HUES6 (cell line): ENCODE measurements around the gene HSD3B2.

Experiments
- H3K27ac ChIP-seq: 2 replicates; pipeline ENCODE4 v1.7.0; 2013; ENCODE audit warnings: low read depth, mild to moderate bottlenecking, low read length, inconsistent platforms
- H3K27me3 ChIP-seq: 2 replicates; pipeline ENCODE4 v1.6.1; 2013; ENCODE audit warnings: low read length; ENCODE audit not compliant: control insufficient read depth, insufficient read depth
- H3K36me3 ChIP-seq: 2 replicates; pipeline ENCODE4 v1.6.1; 2013; ENCODE audit warnings: low read length; ENCODE audit not compliant: control insufficient read depth, insufficient read depth
- H3K4me1 ChIP-seq: 2 replicates; pipeline ENCODE4 v1.6.1; 2013; ENCODE audit warnings: low read length; ENCODE audit not compliant: control insufficient read depth, insufficient read depth
- H3K4me3 ChIP-seq: 2 replicates; pipeline ENCODE4 v1.5.1; 2013; ENCODE audit warnings: low read depth, low read length
- H3K9ac ChIP-seq: one replicate; pipeline ENCODE4 v1.6.1; 2013; ENCODE audit warnings: mild to moderate bottlenecking, low read length
- H3K9me3 ChIP-seq: 2 replicates; pipeline ENCODE4 v1.6.1; 2013; ENCODE audit warnings: low read depth, low read length; ENCODE audit not compliant: control insufficient read depth, insufficient read depth

HSD3B2 gene

GRCh38 chr1:119414950-119415349 is at the start of gene HSD3B2:
Gene HSD3B2 (plus strand): TSS chr1:119415150. CDS start chr1:119415420, 270 bp downstream.
- Histone ChIP-seq H3K4me1 (no peaks in the 10 kb centered on the region), H3K36me3 (no peaks in the 10 kb centered on the region), H3K9me3 (no peaks in the 10 kb centered on the region), H3K9ac (no peak within 1 kb of the TSS), H3K27ac (no peak within 1 kb of the TSS), H3K4me3 (no peak within 1 kb of the TSS), H3K27me3 (peaks cover 3% of the 10 kb centered on the region; the same call in 1 of the 2 replicates)

GRCh38 chr1:119366424-119366823 is 48.5 kb upstream of the HSD3B2 start:
- H3K4me1 ChIP-seq = peaks cover 8% of the 10 kb centered on the region
- no peaks in the 10 kb centered on the region for H3K9me3 ChIP-seq
- no peaks in the 10 kb centered on the region for H3K27me3 ChIP-seq
- H3K9ac ChIP-seq = no peak overlapping the region
- no peak overlapping the region for H3K4me3 ChIP-seq
- no peaks in the 10 kb centered on the region for H3K36me3 ChIP-seq
- H3K27ac ChIP-seq = no peak overlapping the region

GRCh38 chr1:119367432-119368124 is 47.4 kb upstream of the HSD3B2 start:
- H3K4me1 ChIP-seq = peaks cover 12% of the 10 kb centered on the region
- H3K27me3 ChIP-seq = no peaks in the 10 kb centered on the region
- H3K4me3 ChIP-seq = no peak overlapping the region
- H3K27ac ChIP-seq = no peak overlapping the region
- no peak overlapping the region for H3K9ac ChIP-seq
- no peaks in the 10 kb centered on the region for H3K9me3 ChIP-seq
- H3K36me3 ChIP-seq = no peaks in the 10 kb centered on the region

DNA sequence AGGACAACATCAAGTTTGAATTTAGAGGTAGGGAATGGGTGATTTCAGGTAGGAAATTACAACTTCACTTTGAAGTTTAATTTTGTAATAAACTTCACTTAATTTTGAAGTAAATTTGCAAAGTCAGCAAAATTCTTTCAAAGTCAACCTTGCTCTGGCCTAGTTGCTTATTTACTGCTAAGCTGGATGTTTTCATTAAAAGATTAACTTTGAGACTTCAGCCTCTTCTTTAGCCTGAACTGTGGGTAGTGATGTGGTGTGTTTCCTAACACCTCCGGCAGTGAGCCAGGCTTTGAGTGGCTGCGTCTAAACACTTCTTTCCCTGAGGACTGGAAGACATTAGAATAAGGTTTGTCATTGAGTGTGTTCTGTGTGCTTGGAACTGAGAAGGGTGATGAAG is 46.4 kb upstream of the HSD3B2 start, which contains the start of gene HAO2:
Gene HAO2, plus strand, starts transcription at position 232 of the 400 bp plus-strand sequence. CDS start 12,301 bp downstream, outside the sequence.
- Histone ChIP-seq H3K9me3 (no peaks in the 10 kb centered on the region), H3K9ac (no peak within 1 kb of the TSS), H3K4me3 (no peak within 1 kb of the TSS), H3K4me1 (peaks cover 12% of the 10 kb centered on the region), H3K36me3 (no peaks in the 10 kb centered on the region), H3K27me3 (no peaks in the 10 kb centered on the region), H3K27ac (no peak within 1 kb of the TSS)

- Histone ChIP-seq H3K4me1 (peaks cover 12% of the 10 kb centered on the region), H3K27ac (no peak overlapping the region), H3K4me3 (no peak overlapping the region), H3K27me3 (no peaks in the 10 kb centered on the region), H3K9ac (no peak overlapping the region), H3K36me3 (no peaks in the 10 kb centered on the region), H3K9me3 (no peaks in the 10 kb centered on the region)
Observed at GRCh38 chr1:119370748-119371147, 44.2 kb upstream of the HSD3B2 start.

GRCh38 chr1:119371815-119372214 is 43.1 kb upstream of the HSD3B2 start:
- Histone ChIP-seq H3K9me3 (no peaks in the 10 kb centered on the region), H3K4me3 (no peak overlapping the region), H3K9ac (no peak overlapping the region), H3K27ac (no peak overlapping the region), H3K36me3 (no peaks in the 10 kb centered on the region), H3K27me3 (no peaks in the 10 kb centered on the region), H3K4me1 (peaks cover 12% of the 10 kb centered on the region)

- Histone ChIP-seq H3K27me3 (no peaks in the 10 kb centered on the region), H3K9ac (no peak overlapping the region), H3K36me3 (no peaks in the 10 kb centered on the region), H3K9me3 (no peaks in the 10 kb centered on the region), H3K4me3 (no peak overlapping the region), H3K4me1 (peaks cover 11% of the 10 kb centered on the region), H3K27ac (no peak overlapping the region)
Observed at GRCh38 chr1:119372503-119373086, 42.4 kb upstream of the HSD3B2 start.

GRCh38 chr1:119373465-119373864 is 41.5 kb upstream of the HSD3B2 start:
- H3K27me3 ChIP-seq = no peaks in the 10 kb centered on the region
- H3K4me3 ChIP-seq = no peak overlapping the region
- H3K9me3 ChIP-seq = no peaks in the 10 kb centered on the region
- H3K4me1 ChIP-seq = peaks cover 8% of the 10 kb centered on the region
- no peak overlapping the region for H3K27ac ChIP-seq
- no peak overlapping the region for H3K9ac ChIP-seq
- no peaks in the 10 kb centered on the region for H3K36me3 ChIP-seq

GRCh38 chr1:119374208-119374874 is 40.6 kb upstream of the HSD3B2 start:
- Histone ChIP-seq H3K27ac (no peak overlapping the region), H3K27me3 (no peaks in the 10 kb centered on the region), H3K9ac (no peak overlapping the region), H3K36me3 (no peaks in the 10 kb centered on the region), H3K4me1 (peaks cover 8% of the 10 kb centered on the region), H3K9me3 (no peaks in the 10 kb centered on the region), H3K4me3 (no peak overlapping the region)

- Histone ChIP-seq H3K9me3 (no peaks in the 10 kb centered on the region), H3K27ac (no peak overlapping the region), H3K9ac (no peak overlapping the region), H3K36me3 (no peaks in the 10 kb centered on the region), H3K4me1 (peaks cover 8% of the 10 kb centered on the region), H3K27me3 (no peaks in the 10 kb centered on the region), H3K4me3 (no peak overlapping the region)
Observed at GRCh38 chr1:119375366-119375765, 39.6 kb upstream of the HSD3B2 start.

- no peaks in the 10 kb centered on the region for H3K27me3 ChIP-seq
- H3K36me3 ChIP-seq = no peaks in the 10 kb centered on the region
- H3K9ac ChIP-seq = no peak overlapping the region
- H3K27ac ChIP-seq = no peak overlapping the region
- no peaks in the 10 kb centered on the region for H3K9me3 ChIP-seq
- no peak overlapping the region for H3K4me3 ChIP-seq
- H3K4me1 ChIP-seq = peaks cover 6% of the 10 kb centered on the region
Observed at GRCh38 chr1:119376594-119376993, 38.4 kb upstream of the HSD3B2 start.
